Heart right ventricle (tissue), 16 donors: Measurements from ENCODE around the gene CDHR3. TPM values are rescaled to one million over a fixed set of nuclear protein-coding genes. Genes with fewer than 3 reads are reported as not detected.

Experiments used
- ATAC-seq, 8 donors: fragments of 200-7000 bp; cut with Tn5 transposase; one replicate each; pipeline ENCODE4 v1.9.1; 2020; ENCODE audit warnings: mild to moderate bottlenecking in 8 of 8, moderate library complexity in 8 of 8, moderate number of reproducible peaks in 1 of 8
- DNase-seq, 2 donors: peaks; one replicate each; pipeline ENCODE4 v3.0.0-alpha.2; 2020
- H3K27ac ChIP-seq, 10 donors: fragments of 200-600 bp; sonication (generic) in 2 of 10; one replicate each; pipeline versions ENCODE4 v1.5.0 to v1.8.0; 2020 to 2022; ENCODE audit warnings: mild to moderate bottlenecking in 3 of 10
- H3K27me3 ChIP-seq, 7 donors: fragments of 200-600 bp; one replicate each; pipeline ENCODE4 v1.8.0; 2021 to 2022; ENCODE audit warnings: mild to moderate bottlenecking in 2 of 7
- H3K36me3 ChIP-seq, 9 donors: fragments of 200-600 bp; sonication (generic) in 1 of 9; one replicate each; pipeline versions ENCODE4 v1.5.0 to v1.8.0; 2020 to 2022; ENCODE audit warnings: mild to moderate bottlenecking in 2 of 9
- H3K4me1 ChIP-seq, 9 donors: fragments of 200-600 bp; sonication (generic) in 1 of 9; one replicate each; pipeline versions ENCODE4 v1.5.0 to v1.8.0; 2020 to 2022; ENCODE audit warnings: mild to moderate bottlenecking in 4 of 9
- H3K4me3 ChIP-seq, 10 donors: fragments of 200-600 bp; sonication (generic) in 2 of 10; one replicate each; pipeline versions ENCODE4 v1.5.0 to v1.8.0; 2020 to 2022; ENCODE audit warnings: mild to moderate bottlenecking in 7 of 10, moderate library complexity in 2 of 10
- H3K9me3 ChIP-seq, 11 donors: fragments of 200-600 bp in 10 of 11; sonication (generic) in 2 of 11; one replicate each; pipeline versions ENCODE4 v1.5.0 to v1.8.0; 2013 to 2022; ENCODE audit warnings: mild to moderate bottlenecking in 2 of 11, control low read depth in 1 of 11, moderate library complexity in 1 of 11
- WGBS, 2 donors: extraction: QIAGEN DNeasy Blood & Tissue Kit; methylation state at CpG; one replicate each; pipeline ENCODE4 v1.1.7; 2013; ENCODE audit warnings: inconsistent platforms in 1 of 2; 5-methylcytosine and 5-hydroxymethylcytosine counted together
- intact Hi-C, 10 donors: fragments of 100-400 bp; cut with DNase I; formaldehyde crosslinking; loops; one replicate each; pipeline versions ENCODE4 v1.11.1 to v1.14.2; 2022
- polyA plus RNA-seq, 2 donors: library from polyadenylated mRNA; stranded (reverse); fragments of 200-250 nt; gene quantifications; one replicate each; pipeline ENCODE4 v1.2.3, GENCODE V29; 2013
- total RNA-seq, 10 donors: library from RNA; stranded (reverse); fragmentation: NEBNext Ultra II Directional in 3 of 10; extraction: Animal tissue kit (Norgen Biotek cat#: 25700) in 3 of 10; gene quantifications; one replicate each; pipeline versions ENCODE4 v1.2.1 to v1.2.4, GENCODE V29; 2021 to 2023
- TF ChIP-seq, protein P1 (sequence below), 9 donors: fragments of 200-600 bp; sonication (generic) in 2 of 9; IDR thresholded peaks; one replicate each; pipeline versions ENCODE4 v1.5.0 to v1.8.0; 2021 to 2022; ENCODE audit warnings: antibody characterized with exemption in 9 of 9, mild to moderate bottlenecking in 5 of 9, moderate library complexity in 1 of 9
- donor health status: Arrhythmogenic right ventricular cardiomyopathy.
- donor health status: ischemic (EF 13 %, LVEDD 7.1; RV severe dilation, severe dysfunction).
- donor health status: healthy with polysubstance abuse.
- donor health status: DM: no; HTN: yes; CAD: no.
- donor health status: DM: no; HTN: no; CAD: no.
- donor health status: ischemic (EF 25% LVEDD 6.9; RV normal size, moderate dysfunction).
- donor health status: ischemic (EF 25% LVEDD 5.7; RV mildly dilated, moderate dysfunction).
- donor health status: healthy.
- donor health status: DM: yes; HTN: yes; CAD: no.
- donor health status: Ischemic cardiomyopathy.
- donor health status: ischemic (EF 35%, LVEDD 5.7; RV mildly dilated, moderate dysfunction).
- donor health status: nonischemic (EF 11% LVEDD 7.7; RV severe dilation, severe dysfunction).
- donor health status: DM: yes; HTN: yes; CAD: no.
- donor health status: PGD.
- donor health status: ischemic (EF 29% LVEDD 5.4; RV normal size, mild dysfunction).
- donor health status: nonischemic (EF 23%, LVEDD 6.1; RV moderate dilation, normal function).

CDHR3 gene
- total and polyA plus RNA-seq, 12 donors, result 0.59 to 14.2 (median 1.9) TPM

- WGBS, 2 donors, result 72 to 83% methylated on average over 3 of the region's 3 CpGs
- ATAC-seq, result no peak
- no peak overlapping the region for H3K4me3 ChIP-seq
- H3K9me3 ChIP-seq, result peaks cover 0 to 14% (median 0%) of the 10 kb centered on the region in 11 donors
- peaks cover 0 to 8% (median 0%) of the 10 kb centered on the region in 7 donors for H3K27me3 ChIP-seq
- TF ChIP-seq, protein P1, sequence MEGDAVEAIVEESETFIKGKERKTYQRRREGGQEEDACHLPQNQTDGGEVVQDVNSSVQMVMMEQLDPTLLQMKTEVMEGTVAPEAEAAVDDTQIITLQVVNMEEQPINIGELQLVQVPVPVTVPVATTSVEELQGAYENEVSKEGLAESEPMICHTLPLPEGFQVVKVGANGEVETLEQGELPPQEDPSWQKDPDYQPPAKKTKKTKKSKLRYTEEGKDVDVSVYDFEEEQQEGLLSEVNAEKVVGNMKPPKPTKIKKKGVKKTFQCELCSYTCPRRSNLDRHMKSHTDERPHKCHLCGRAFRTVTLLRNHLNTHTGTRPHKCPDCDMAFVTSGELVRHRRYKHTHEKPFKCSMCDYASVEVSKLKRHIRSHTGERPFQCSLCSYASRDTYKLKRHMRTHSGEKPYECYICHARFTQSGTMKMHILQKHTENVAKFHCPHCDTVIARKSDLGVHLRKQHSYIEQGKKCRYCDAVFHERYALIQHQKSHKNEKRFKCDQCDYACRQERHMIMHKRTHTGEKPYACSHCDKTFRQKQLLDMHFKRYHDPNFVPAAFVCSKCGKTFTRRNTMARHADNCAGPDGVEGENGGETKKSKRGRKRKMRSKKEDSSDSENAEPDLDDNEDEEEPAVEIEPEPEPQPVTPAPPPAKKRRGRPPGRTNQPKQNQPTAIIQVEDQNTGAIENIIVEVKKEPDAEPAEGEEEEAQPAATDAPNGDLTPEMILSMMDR (IDR thresholded peaks at IDR 0.05), result no peak
- intact Hi-C loops, result no loop called here
- no peaks in the 10 kb centered on the region for H3K36me3 ChIP-seq
- H3K27ac ChIP-seq, result no peak overlapping the region
- DNase-seq, result no peak
- H3K4me1 ChIP-seq, result no peaks in the 10 kb centered on the region
Measured at GRCh38 chr7:105958012-105958411, 5.1 kb upstream of the CDHR3 start.

DNA sequence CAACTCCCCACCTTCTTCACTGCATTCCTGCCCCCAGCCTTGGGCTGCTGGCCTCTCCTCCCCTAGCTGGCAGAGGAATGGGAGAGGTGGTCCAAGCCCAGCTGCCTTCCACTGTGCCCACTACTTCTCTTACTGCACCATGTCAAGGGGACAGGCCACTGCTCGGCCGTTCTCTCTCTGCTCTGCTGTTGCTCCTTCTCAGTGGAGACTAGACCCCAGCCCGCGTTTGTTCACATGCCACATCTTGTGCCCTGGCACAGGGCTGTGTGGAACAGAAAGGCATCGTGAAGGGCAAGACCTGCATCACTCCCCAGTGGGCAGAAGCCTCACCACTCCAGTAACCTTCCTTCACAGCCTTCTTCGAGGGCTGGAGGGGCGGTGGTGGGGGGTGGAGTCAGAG, 711 bp upstream of the CDHR3 start:
- peaks cover 0 to 8% (median 0%) of the 10 kb centered on the region in 7 donors for H3K27me3 ChIP-seq
- no peaks in the 10 kb centered on the region for H3K4me1 ChIP-seq
- no peaks in the 10 kb centered on the region for H3K36me3 ChIP-seq
- 87 to 89% methylated on average over 7 of the region's 7 CpGs for WGBS, 2 donors
- peak in 1 of 8 donors; percentile 42 for ATAC-seq
- peak overlapping the region in 1 of 10 donors; percentile 54 for H3K27ac ChIP-seq
- no peak for DNase-seq
- no peaks in the 10 kb centered on the region for H3K9me3 ChIP-seq
- no peak overlapping the region for H3K4me3 ChIP-seq
- intact Hi-C loops, result no loop called here
- TF ChIP-seq, protein P1 (IDR thresholded peaks at IDR 0.05), result no peak

DNA sequence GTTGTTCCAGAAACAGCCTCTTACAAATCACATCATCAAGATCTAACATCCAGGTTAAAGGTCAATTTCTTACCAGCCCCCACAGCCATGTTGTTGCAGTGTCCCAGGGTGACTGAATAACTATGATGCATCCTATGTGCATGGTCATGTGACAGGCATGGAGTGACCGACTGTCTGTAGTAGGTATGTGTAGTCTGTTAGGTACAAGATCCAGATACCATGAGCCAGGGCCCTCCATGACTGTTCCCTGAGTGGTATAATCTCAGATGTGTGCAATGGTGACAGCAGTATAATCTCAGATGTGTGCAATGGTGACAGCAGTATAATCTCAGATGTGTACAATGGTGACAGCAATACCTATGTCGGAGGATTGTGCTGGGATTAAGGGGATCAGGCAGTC, 8.8 kb downstream of the CDHR3 start:
- peaks cover 0 to 9% (median 0%) of the 10 kb centered on the region in 9 donors for H3K4me1 ChIP-seq
- no peak for DNase-seq
- H3K4me3 ChIP-seq, result no peak overlapping the region
- ATAC-seq, result peak in 1 of 8 donors; percentile 18
- TF ChIP-seq, protein P1 (IDR thresholded peaks at IDR 0.05), result no peak
- intact Hi-C loops, result no loop called here
- H3K27ac ChIP-seq, result no peak overlapping the region
- no peaks in the 10 kb centered on the region for H3K36me3 ChIP-seq
- 62 to 77% methylated on average over 2 of the region's 2 CpGs for WGBS, 2 donors
- H3K27me3 ChIP-seq, result peaks cover 0 to 12% (median 0%) of the 10 kb centered on the region in 7 donors
- H3K9me3 ChIP-seq, result no peaks in the 10 kb centered on the region

- Histone ChIP-seq H3K9me3 (no peaks in the 10 kb centered on the region), H3K27me3 (peaks cover 0 to 12% (median 0%) of the 10 kb centered on the region in 7 donors), H3K36me3 (no peaks in the 10 kb centered on the region), H3K27ac (no peak overlapping the region), H3K4me3 (no peak overlapping the region), H3K4me1 (peaks cover 0 to 9% (median 0%) of the 10 kb centered on the region in 9 donors)
- intact Hi-C loops, result no loop called here
- WGBS, 2 donors, result 37 to 62% methylated on average over 4 of the region's 4 CpGs
- ATAC-seq, result peak in 1 of 8 donors; percentile 23
- no peak for DNase-seq
- TF ChIP-seq, protein P1 (IDR thresholded peaks at IDR 0.05), result no peak
Measured at GRCh38 chr7:105972276-105972675, 9.2 kb downstream of the CDHR3 start.
